Measurements from ENCODE around the gene NABP1.

DNA sequence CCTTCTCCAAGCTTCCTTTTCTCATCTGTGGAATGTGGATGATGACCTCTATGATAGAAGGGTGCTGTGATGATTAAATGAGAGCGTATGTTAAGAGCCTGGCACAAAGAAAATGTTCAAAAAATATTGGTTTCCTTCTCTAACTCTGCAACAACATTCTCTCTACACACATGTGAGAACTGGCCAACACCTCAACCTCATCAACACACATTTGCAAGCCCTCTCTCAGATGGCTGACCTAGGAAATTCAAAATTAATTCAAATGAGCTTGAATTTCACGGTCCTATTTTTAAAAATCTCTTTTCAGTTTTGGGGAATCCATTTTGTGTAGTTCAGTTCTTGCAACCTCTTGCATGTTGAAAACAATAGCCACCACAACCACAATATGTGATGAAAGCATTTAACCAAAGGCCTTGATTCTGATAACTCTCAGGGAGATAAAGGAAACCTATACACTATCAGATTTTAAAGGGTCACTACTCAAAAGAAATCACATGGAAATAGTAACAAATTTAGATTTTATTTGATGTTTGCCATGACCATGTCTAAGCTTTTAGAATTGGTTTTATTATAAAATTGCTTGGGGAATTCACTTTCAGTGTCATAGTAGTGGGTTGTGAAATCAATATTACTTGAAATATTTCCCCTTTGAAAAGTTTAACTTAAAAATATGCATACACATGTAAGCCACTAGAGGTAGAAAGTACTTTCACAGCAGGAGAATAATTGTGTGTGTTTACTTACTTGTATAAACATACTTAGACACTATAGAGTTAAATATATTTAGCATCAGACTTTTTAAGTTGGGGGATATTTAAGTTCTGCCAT is 16.6 kb upstream of the NABP1 start:
- TF ChIP-seq, protein P1, sequence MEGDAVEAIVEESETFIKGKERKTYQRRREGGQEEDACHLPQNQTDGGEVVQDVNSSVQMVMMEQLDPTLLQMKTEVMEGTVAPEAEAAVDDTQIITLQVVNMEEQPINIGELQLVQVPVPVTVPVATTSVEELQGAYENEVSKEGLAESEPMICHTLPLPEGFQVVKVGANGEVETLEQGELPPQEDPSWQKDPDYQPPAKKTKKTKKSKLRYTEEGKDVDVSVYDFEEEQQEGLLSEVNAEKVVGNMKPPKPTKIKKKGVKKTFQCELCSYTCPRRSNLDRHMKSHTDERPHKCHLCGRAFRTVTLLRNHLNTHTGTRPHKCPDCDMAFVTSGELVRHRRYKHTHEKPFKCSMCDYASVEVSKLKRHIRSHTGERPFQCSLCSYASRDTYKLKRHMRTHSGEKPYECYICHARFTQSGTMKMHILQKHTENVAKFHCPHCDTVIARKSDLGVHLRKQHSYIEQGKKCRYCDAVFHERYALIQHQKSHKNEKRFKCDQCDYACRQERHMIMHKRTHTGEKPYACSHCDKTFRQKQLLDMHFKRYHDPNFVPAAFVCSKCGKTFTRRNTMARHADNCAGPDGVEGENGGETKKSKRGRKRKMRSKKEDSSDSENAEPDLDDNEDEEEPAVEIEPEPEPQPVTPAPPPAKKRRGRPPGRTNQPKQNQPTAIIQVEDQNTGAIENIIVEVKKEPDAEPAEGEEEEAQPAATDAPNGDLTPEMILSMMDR (IDR thresholded peaks at IDR 0.05; ENCODE audit: low read depth, low read length, missing input control) = no peak
- TF ChIP-seq, protein P2, sequence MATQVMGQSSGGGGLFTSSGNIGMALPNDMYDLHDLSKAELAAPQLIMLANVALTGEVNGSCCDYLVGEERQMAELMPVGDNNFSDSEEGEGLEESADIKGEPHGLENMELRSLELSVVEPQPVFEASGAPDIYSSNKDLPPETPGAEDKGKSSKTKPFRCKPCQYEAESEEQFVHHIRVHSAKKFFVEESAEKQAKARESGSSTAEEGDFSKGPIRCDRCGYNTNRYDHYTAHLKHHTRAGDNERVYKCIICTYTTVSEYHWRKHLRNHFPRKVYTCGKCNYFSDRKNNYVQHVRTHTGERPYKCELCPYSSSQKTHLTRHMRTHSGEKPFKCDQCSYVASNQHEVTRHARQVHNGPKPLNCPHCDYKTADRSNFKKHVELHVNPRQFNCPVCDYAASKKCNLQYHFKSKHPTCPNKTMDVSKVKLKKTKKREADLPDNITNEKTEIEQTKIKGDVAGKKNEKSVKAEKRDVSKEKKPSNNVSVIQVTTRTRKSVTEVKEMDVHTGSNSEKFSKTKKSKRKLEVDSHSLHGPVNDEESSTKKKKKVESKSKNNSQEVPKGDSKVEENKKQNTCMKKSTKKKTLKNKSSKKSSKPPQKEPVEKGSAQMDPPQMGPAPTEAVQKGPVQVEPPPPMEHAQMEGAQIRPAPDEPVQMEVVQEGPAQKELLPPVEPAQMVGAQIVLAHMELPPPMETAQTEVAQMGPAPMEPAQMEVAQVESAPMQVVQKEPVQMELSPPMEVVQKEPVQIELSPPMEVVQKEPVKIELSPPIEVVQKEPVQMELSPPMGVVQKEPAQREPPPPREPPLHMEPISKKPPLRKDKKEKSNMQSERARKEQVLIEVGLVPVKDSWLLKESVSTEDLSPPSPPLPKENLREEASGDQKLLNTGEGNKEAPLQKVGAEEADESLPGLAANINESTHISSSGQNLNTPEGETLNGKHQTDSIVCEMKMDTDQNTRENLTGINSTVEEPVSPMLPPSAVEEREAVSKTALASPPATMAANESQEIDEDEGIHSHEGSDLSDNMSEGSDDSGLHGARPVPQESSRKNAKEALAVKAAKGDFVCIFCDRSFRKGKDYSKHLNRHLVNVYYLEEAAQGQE (IDR thresholded peaks at IDR 0.05) = no peak
- TF ChIP-seq, protein P3, sequence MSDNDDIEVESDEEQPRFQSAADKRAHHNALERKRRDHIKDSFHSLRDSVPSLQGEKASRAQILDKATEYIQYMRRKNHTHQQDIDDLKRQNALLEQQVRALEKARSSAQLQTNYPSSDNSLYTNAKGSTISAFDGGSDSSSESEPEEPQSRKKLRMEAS (IDR thresholded peaks at IDR 0.05) = no peak
- TF ChIP-seq JUND (IDR thresholded peaks at IDR 0.05) = no peak
- TF ChIP-seq FOXA1 (IDR thresholded peaks at IDR 0.05) = no peak
- TF ChIP-seq, protein P4, sequence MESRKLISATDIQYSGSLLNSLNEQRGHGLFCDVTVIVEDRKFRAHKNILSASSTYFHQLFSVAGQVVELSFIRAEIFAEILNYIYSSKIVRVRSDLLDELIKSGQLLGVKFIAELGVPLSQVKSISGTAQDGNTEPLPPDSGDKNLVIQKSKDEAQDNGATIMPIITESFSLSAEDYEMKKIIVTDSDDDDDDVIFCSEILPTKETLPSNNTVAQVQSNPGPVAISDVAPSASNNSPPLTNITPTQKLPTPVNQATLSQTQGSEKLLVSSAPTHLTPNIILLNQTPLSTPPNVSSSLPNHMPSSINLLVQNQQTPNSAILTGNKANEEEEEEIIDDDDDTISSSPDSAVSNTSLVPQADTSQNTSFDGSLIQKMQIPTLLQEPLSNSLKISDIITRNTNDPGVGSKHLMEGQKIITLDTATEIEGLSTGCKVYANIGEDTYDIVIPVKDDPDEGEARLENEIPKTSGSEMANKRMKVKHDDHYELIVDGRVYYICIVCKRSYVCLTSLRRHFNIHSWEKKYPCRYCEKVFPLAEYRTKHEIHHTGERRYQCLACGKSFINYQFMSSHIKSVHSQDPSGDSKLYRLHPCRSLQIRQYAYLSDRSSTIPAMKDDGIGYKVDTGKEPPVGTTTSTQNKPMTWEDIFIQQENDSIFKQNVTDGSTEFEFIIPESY (IDR thresholded peaks at IDR 0.05) = no peak
- TF ChIP-seq, protein P5, sequence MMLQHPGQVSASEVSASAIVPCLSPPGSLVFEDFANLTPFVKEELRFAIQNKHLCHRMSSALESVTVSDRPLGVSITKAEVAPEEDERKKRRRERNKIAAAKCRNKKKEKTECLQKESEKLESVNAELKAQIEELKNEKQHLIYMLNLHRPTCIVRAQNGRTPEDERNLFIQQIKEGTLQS (IDR thresholded peaks at IDR 0.05) = no peak
- no peak for TF ChIP-seq TAF1 (conservative IDR thresholded peaks at IDR 0.05)
- TF ChIP-seq SP1 (IDR thresholded peaks at IDR 0.05) = no peak
- TF ChIP-seq RAD21 (IDR thresholded peaks at IDR 0.05) = no peak
- no peak for TF ChIP-seq EGR1 (IDR thresholded peaks at IDR 0.05; ENCODE audit: low read depth in 2 of 2)
- TF ChIP-seq RXRA (IDR thresholded peaks at IDR 0.05) = no peak
- TF ChIP-seq YY1 (IDR thresholded peaks at IDR 0.05) = no peak
